Endodermal cell (in vitro differentiated cells): ENCODE measurements around the gene CCDC15. TPM values are rescaled to one million over a fixed set of nuclear protein-coding genes. Genes with fewer than 3 reads are reported as not detected.

Source experiments
- DNase-seq: peaks from one replicate; pipeline ENCODE4 v3.0.0-alpha.2; 2017
- H3K27ac ChIP-seq: 2 replicates; pipeline ENCODE4 v1.5.1; 2013; ENCODE audit warnings: mild to moderate bottlenecking, low read depth, low read length, moderate library complexity
- H3K27me3 ChIP-seq: 2 replicates; pipeline ENCODE4 v1.6.1; 2013; ENCODE audit warnings: mild to moderate bottlenecking, low read length, moderate library complexity; ENCODE audit not compliant: insufficient read depth, control insufficient read depth, poor library complexity, severe bottlenecking
- H3K36me3 ChIP-seq: 2 replicates; pipeline ENCODE4 v1.7.0; 2013; ENCODE audit warnings: mild to moderate bottlenecking, low read length, moderate library complexity; ENCODE audit not compliant: control insufficient read depth, insufficient read depth
- H3K4me1 ChIP-seq: one replicate; pipeline ENCODE4 v1.7.0; 2013; ENCODE audit warnings: low read length; ENCODE audit not compliant: control insufficient read depth, insufficient read depth
- H3K4me3 ChIP-seq: 2 replicates; pipeline ENCODE4 v1.5.1; 2013; ENCODE audit warnings: mild to moderate bottlenecking, low read length, moderate library complexity
- H3K9ac ChIP-seq: 2 replicates; pipeline ENCODE4 v1.6.1; 2013; ENCODE audit warnings: mild to moderate bottlenecking, low read length, moderate library complexity; ENCODE audit not compliant: poor library complexity, severe bottlenecking; ENCODE audit errors: extremely low read depth
- H3K9me3 ChIP-seq: 2 replicates; pipeline ENCODE4 v1.6.1; 2013; ENCODE audit warnings: mild to moderate bottlenecking, low read length, moderate library complexity; ENCODE audit not compliant: control insufficient read depth
- H3K27ac Mint-ChIP-seq: 2 replicates; pipeline ENCODE4 v1.8.0; 2020; ENCODE audit warnings: mixed read lengths
- H3K27me3 Mint-ChIP-seq: 2 replicates; pipeline ENCODE4 v1.8.0; 2021; ENCODE audit warnings: mild to moderate bottlenecking, mixed read lengths; ENCODE audit not compliant: insufficient read depth
- H3K36me3 Mint-ChIP-seq: 2 replicates; pipeline ENCODE4 v1.8.0; 2020; ENCODE audit warnings: low read depth, mixed read lengths
- H3K4me1 Mint-ChIP-seq: 2 replicates; pipeline ENCODE4 v1.8.0; 2020; ENCODE audit warnings: mixed read lengths
- H3K4me3 Mint-ChIP-seq: 2 replicates; pipeline ENCODE4 v1.8.0; 2020; ENCODE audit warnings: mild to moderate bottlenecking, moderate library complexity, mixed read lengths
- H3K9me3 Mint-ChIP-seq: 2 replicates; pipeline ENCODE4 v1.8.0; 2020; ENCODE audit warnings: mild to moderate bottlenecking, mixed read lengths
- WGBS, 2 experiments: methylation state at CpG; one replicate each; pipeline versions ENCODE4 v1.1.5 to v1.1.7; 2013; ENCODE audit warnings: missing lambda C conversion rate in 2 of 2, mixed read lengths in 1 of 2; ENCODE audit not compliant: insufficient coverage in 1 of 2, insufficient read length in 1 of 2; 5-methylcytosine and 5-hydroxymethylcytosine counted together
- total RNA-seq, 2 donors: library from RNA; stranded (reverse); fragmentation: NEBNext Ultra II Directional in 1 of 2; extraction: Animal tissue kit (Norgen Biotek cat#: 25700) in 1 of 2; gene quantifications; 2 replicates in 1 of 2; 3 replicates in 1 of 2; pipeline ENCODE4 v1.2.1, GENCODE V29; 2021
- TF ChIP-seq, protein P1 (sequence below): fragments of 200-600 bp; sonication (generic); conservative IDR thresholded peaks from 2 replicates; pipeline ENCODE4 v1.5.0; 2021; ENCODE audit warnings: antibody characterized with exemption, mild to moderate bottlenecking

Gene CCDC15
- total RNA-seq, 2 donors from 2014 or later, result 3.3 TPM

DNA sequence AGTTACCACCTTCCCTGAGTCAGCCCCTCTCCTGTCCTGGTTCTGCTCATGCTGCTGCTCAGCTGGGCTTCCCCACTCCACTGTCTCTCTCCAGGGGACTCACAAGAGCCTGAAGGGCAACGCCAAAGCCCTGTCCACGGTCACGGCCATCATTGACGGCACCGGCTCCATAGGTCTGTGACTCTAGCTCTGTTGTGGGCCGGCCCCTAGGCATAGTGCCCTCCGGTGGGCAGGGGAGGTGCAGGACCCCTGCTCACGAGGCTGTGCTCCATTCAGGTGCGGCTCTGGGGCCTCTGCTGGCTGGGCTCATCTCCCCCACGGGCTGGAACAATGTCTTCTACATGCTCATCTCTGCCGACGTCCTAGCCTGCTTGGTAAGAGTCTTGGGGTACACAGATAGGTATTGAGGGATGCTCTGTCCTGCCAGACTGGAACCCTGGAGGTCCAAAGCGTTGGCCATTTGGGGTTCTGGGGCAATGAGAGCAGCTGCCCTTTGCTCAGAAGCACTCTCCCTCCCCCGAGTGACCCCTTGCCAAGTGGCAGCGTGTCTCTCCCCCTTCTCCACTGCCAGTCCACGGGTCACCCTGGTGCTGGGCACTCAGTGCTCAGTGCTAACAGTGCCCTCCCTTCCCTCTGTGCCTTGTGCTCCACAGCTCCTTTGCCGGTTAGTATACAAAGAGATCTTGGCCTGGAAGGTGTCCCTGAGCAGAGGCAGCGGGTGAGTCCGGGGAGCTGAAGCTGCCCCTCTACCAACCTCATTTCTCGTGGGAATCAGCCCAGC, 131.5 kb downstream of the CCDC15 start:
- Histone ChIP-seq H3K9me3 (no peaks in the 10 kb centered on the region), H3K36me3 (no peaks in the 10 kb centered on the region), H3K4me3 (no peak overlapping the region), H3K4me1 (no peaks in the 10 kb centered on the region), H3K9ac (no peak overlapping the region), H3K27me3 (no peaks in the 10 kb centered on the region), H3K27ac (no peak overlapping the region)
- TF ChIP-seq, protein P1, sequence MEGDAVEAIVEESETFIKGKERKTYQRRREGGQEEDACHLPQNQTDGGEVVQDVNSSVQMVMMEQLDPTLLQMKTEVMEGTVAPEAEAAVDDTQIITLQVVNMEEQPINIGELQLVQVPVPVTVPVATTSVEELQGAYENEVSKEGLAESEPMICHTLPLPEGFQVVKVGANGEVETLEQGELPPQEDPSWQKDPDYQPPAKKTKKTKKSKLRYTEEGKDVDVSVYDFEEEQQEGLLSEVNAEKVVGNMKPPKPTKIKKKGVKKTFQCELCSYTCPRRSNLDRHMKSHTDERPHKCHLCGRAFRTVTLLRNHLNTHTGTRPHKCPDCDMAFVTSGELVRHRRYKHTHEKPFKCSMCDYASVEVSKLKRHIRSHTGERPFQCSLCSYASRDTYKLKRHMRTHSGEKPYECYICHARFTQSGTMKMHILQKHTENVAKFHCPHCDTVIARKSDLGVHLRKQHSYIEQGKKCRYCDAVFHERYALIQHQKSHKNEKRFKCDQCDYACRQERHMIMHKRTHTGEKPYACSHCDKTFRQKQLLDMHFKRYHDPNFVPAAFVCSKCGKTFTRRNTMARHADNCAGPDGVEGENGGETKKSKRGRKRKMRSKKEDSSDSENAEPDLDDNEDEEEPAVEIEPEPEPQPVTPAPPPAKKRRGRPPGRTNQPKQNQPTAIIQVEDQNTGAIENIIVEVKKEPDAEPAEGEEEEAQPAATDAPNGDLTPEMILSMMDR, result peak; percentile 70
- H3K4me3 Mint-ChIP-seq, result no peak overlapping the region
- peaks cover 2% of the 10 kb centered on the region for H3K4me1 Mint-ChIP-seq
- WGBS, 2 experiments, result 91 to 92% methylated on average over 17 to 20 of the region's 20 CpGs
- H3K36me3 Mint-ChIP-seq, result peaks cover 5% of the 10 kb centered on the region
- no peak overlapping the region for H3K27ac Mint-ChIP-seq
- no peaks in the 10 kb centered on the region for H3K27me3 Mint-ChIP-seq
- DNase-seq, result peak; percentile 73
- H3K9me3 Mint-ChIP-seq, result peaks cover 2% of the 10 kb centered on the region

DNA sequence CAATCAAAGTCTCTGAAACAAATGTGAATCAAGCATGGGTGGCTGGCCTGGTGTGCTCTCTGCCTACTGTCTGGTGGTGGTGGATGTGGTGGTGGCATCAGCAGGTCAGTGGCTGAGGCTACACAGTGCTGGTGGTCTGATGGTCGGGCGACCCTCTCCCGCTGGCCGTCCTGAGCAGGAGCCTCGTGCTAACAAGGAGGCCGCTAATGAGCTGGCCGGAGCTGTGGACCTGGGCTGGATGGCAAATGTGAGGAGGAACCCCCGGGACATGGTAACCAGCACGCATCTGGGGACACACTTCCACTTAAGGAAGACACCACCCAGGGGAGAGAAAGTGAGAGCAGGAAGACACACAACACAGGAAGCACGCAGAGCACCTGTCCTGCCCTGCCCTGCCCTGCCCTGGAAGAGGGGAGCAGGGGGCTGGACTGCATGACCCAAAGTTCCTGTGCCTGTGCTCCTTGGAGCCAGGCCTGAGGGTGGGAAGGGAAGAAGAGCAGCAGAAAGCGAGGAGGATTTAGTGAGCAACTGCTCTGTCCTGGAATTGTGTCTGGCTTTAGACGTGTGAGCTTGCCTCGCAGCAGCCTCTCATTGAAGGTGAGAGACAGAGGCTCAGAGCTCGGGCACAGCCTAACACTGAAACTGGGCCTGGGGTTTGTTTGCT, 132.8 kb downstream of the CCDC15 start:
- TF ChIP-seq, protein P1, result no peak
- H3K36me3 Mint-ChIP-seq, result peaks cover 5% of the 10 kb centered on the region
- H3K4me3 Mint-ChIP-seq, result no peak overlapping the region
- Histone ChIP-seq H3K9ac (no peak overlapping the region), H3K27ac (no peak overlapping the region), H3K36me3 (no peaks in the 10 kb centered on the region), H3K9me3 (no peaks in the 10 kb centered on the region), H3K27me3 (no peaks in the 10 kb centered on the region), H3K4me1 (no peaks in the 10 kb centered on the region), H3K4me3 (no peak overlapping the region)
- peaks cover 2% of the 10 kb centered on the region for H3K9me3 Mint-ChIP-seq
- WGBS, 2 experiments, result 89 to 91% methylated on average over 8 to 14 of the region's 14 CpGs
- no peaks in the 10 kb centered on the region for H3K27me3 Mint-ChIP-seq
- H3K4me1 Mint-ChIP-seq, result peaks cover 5% of the 10 kb centered on the region
- DNase-seq, result peak; percentile 37
- no peak overlapping the region for H3K27ac Mint-ChIP-seq

DNA sequence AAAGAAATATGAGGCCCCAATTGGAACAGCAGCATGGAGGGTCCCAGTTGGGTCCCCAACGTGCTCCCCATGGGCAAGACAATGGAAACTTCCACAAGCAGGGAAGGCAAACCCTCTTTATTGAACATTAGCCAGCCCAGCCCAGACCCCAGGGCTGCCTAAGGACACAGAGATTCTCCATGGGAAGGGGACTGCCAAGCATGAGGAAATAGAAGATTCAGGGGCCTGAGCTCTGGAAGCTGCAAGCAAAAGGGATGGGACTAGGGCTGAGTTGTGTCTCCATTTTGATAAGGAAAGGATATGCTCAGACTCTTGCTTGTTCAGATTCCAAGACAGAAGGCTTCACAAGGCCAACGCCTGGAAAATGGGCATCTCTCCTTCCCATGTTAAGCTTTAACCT, 134.1 kb downstream of the CCDC15 start:
- H3K9ac ChIP-seq, result no peak overlapping the region
- Mint-ChIP-seq H3K36me3 (peaks cover 5% of the 10 kb centered on the region), H3K4me1 (peaks cover 19% of the 10 kb centered on the region), H3K9me3 (peaks cover 2% of the 10 kb centered on the region), H3K27ac (no peak overlapping the region), H3K27me3 (no peaks in the 10 kb centered on the region), H3K4me3 (no peak overlapping the region)
- WGBS, 2 experiments, result 86 to 93% methylated on average over 1 to 2 of the region's 2 CpGs
- H3K36me3 ChIP-seq, result no peaks in the 10 kb centered on the region
- no peaks in the 10 kb centered on the region for H3K9me3 ChIP-seq
- DNase-seq, result no peak
- H3K4me3 ChIP-seq, result no peak overlapping the region
- H3K27ac ChIP-seq, result no peak overlapping the region
- no peaks in the 10 kb centered on the region for H3K4me1 ChIP-seq
- H3K27me3 ChIP-seq, result no peaks in the 10 kb centered on the region
- TF ChIP-seq, protein P1, result no peak
